ENCODE measurements around the gene OGDHL. TPM values are rescaled to one million over a fixed set of nuclear protein-coding genes. Genes with fewer than 3 reads are reported as not detected.

OGDHL gene
- total RNA-seq (10 to 100 TPM in 1 of 9 donors, 1 to 10 TPM in 8; 1.4 to 15.1 (median 2.7) TPM), polyA plus RNA-seq (10 to 100 TPM in 1 of 3 donors, 1 to 10 TPM in 2; 5.6 to 31.9 (median 9.2) TPM)
- long read RNA-seq, donor 1, result 0 reads
- long read RNA-seq, donor 2, result 0 reads
- long read RNA-seq, donor 3, result 0 reads
- long read RNA-seq, donor 4, partial matches to known transcripts, result 0 of 1 reads
- long read RNA-seq, donor 4, other reads (novel, unspliced or antisense), result 0 of 1 reads
- long read RNA-seq, donor 5, transcript OGDHL-201 (23 exons, 3,704 nt), result major isoform, 9 of 17 reads
- long read RNA-seq, donor 5, partial matches to known transcripts, result 5 of 17 reads
- long read RNA-seq, donor 5, other reads (novel, unspliced or antisense), result 3 of 17 reads
- long read RNA-seq, donor 6, partial matches to known transcripts, result 2 of 4 reads
- long read RNA-seq, donor 6, other reads (novel, unspliced or antisense), result 0 of 4 reads
- long read RNA-seq, donor 7, result 0 reads
- long read RNA-seq, donor 8, result 0 reads
- long read RNA-seq, donor 9, result 0 reads
- long read RNA-seq, donor 10, result 0 reads

DNA sequence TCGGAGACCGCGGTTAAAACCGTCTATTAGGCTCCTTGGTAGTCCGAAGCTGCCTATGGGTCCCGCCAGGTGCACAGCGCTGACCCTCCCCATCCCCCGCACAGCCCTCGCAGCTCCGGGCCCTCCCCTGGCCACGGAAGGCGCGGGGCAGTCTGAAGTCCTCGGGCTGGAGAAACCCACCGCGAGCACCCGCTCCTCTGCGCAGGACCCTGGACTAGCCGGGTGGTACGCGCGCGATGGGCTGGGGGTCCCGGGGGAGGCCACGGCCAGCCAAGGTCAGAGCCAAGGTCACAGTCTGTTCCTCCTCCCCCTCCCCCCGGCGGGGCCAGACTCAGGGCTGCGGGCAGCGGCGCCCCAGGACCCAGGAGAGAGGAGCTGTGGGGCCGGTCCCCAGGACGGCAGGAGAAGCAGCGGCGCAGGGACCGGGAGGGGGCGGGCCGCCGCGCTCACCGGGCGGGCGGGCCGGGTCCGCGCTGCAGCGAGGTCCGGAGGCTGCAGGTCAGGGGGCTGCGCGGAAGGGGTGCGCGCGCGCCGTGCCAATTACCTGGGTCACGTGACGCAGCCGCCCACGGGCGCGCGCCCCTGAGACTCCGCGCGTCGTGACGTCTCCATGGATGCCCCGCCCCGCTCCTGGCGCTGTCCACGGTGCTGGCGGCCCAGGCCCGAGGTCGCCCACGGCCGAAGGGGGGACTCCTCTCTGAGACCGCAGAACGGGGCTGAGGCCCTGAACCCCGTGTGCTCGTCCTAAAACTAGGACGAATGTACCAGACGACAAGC, at the start of gene OGDHL:
Gene OGDHL (minus strand): TSS at position 535 of the 777 bp plus-strand sequence. CDS start 3,731 bp downstream, outside the sequence.
- TF ChIP-seq POLR2A (IDR thresholded peaks at IDR 0.05), result peak in 1 of 2 donors; percentile 47
- TF ChIP-seq CTCF (IDR thresholded peaks at IDR 0.05), result peak in 1 of 6 experiments; percentile 2
- Histone ChIP-seq H3K9me3 (replicated peaks in 1 of 3) (no peaks in the 10 kb centered on the region), H3K27me3 (no peaks in the 10 kb centered on the region), H3K36me3 (replicated peaks in 1 of 2) (no peaks in the 10 kb centered on the region), H3K4me1 (replicated peaks in 1 of 2) (no peaks in the 10 kb centered on the region), H3K27ac (peak within 1 kb of the TSS in 1 of 5 donors; percentile 66), H3K4me3 (peak within 1 kb of the TSS in 2 of 4 donors; percentile 20 to 66)
- WGBS, 4 donors, result 0 to 2% (median 1%) methylated on average over 2 to 81 of the region's 81 CpGs
- DNase-seq, result peak; percentile 49 to 85 (median 70)
- intact Hi-C loops (cut with DNase I), result no loop called here

DNA sequence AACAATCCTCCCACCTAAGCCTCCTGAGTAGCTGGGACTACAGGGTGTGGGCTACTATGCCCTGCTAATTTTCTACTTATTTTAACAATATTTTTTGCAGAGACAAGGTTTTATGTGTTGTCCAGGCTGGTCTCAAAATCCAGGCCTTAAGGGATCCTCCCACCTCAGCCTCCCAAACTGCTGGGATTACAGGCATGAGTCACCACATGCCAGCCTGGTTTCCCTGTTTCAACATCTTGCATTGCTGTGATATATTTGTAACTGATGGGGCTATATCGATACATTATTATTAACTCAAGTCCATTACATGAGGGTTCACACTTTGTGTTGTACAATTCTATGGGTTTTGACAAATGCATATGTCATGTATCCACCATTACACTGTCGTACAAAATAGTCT, 41.9 kb upstream of the OGDHL start:
- Histone ChIP-seq H3K36me3 (replicated peaks in 1 of 2) (no peaks in the 10 kb centered on the region), H3K4me1 (replicated peaks in 1 of 2) (no peaks in the 10 kb centered on the region), H3K27ac (no peak overlapping the region), H3K4me3 (no peak overlapping the region), H3K9me3 (replicated peaks in 1 of 3) (peaks cover 0 to 3% (median 0%) of the 10 kb centered on the region in 3 donors), H3K27me3 (no peaks in the 10 kb centered on the region)
- TF ChIP-seq POLR2A (IDR thresholded peaks at IDR 0.05), result no peak
- no peak for TF ChIP-seq CTCF (IDR thresholded peaks at IDR 0.05)
- WGBS, 4 donors, result 84 to 94% (median 93%) methylated on average over 2 of the region's 2 CpGs
- no peak for DNase-seq
- intact Hi-C loops (cut with DNase I), result no loop called here

DNA sequence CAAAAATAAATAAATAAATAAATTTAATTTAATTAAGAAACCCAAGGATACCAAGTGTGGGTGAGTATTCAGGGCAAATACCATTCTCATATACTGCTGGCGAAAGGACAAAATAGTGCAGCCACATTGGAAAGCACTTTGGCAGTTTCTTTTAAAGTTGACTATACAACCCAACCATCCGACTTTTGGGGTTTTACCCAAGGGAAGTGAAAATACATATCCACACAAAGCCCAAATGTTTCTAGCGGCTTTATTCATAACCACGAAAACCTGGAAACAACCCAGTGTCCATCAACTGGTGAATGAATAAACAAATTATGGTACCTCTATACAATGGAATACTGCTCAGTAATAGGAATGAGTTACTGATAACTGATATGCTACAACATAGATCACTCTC, 36.2 kb upstream of the OGDHL start:
- Histone ChIP-seq H3K4me1 (replicated peaks in 1 of 2) (no peaks in the 10 kb centered on the region), H3K27ac (no peak overlapping the region), H3K36me3 (replicated peaks in 1 of 2) (no peaks in the 10 kb centered on the region), H3K4me3 (no peak overlapping the region), H3K9me3 (replicated peaks in 1 of 3) (no peaks in the 10 kb centered on the region), H3K27me3 (no peaks in the 10 kb centered on the region)
- TF ChIP-seq POLR2A (IDR thresholded peaks at IDR 0.05), result no peak
- no peak for TF ChIP-seq CTCF (IDR thresholded peaks at IDR 0.05)
- intact Hi-C loops (cut with DNase I), result no loop called here
- no peak for DNase-seq
- WGBS, 4 donors, result 72 to 81% (median 77%) methylated on average over 4 of the region's 4 CpGs

GRCh38 chr10:49791100-49791499, 29.0 kb upstream of the OGDHL start:
- H3K27ac ChIP-seq, result no peak overlapping the region
- no peaks in the 10 kb centered on the region for H3K4me1 ChIP-seq (replicated peaks in 1 of 2)
- H3K4me3 ChIP-seq, result no peak overlapping the region
- no peaks in the 10 kb centered on the region for H3K27me3 ChIP-seq
- intact Hi-C loops (cut with DNase I), result no loop called here
- WGBS, 4 donors, result 75 to 79% (median 77%) methylated on average over 5 of the region's 5 CpGs
- no peaks in the 10 kb centered on the region for H3K36me3 ChIP-seq (replicated peaks in 1 of 2)
- no peaks in the 10 kb centered on the region for H3K9me3 ChIP-seq (replicated peaks in 1 of 3)
- no peak for DNase-seq
- TF ChIP-seq CTCF (IDR thresholded peaks at IDR 0.05), result no peak
- no peak for TF ChIP-seq POLR2A (IDR thresholded peaks at IDR 0.05)
